Esophagus squamous epithelium (tissue), 5 donors: Measurements from ENCODE around the gene OCLN. TPM values are rescaled to one million over a fixed set of nuclear protein-coding genes. Genes with fewer than 3 reads are reported as not detected.
"Not testable (repeated sequence)": the region's sequence is repeated elsewhere in the genome, so short reads cannot be mapped to it uniquely, and the experiment has no call there.

Experiments used
- DNase-seq: peaks from one replicate; lab custom pipeline; 2025; lab: John Stamatoyannopoulos, UW
- H3K27ac ChIP-seq, 4 donors: fragments of 200-600 bp; sonication (generic); one replicate each; pipeline ENCODE4 v1.5.1; 2016 to 2019; ENCODE audit warnings: mild to moderate bottlenecking in 1 of 4
- H3K27me3 ChIP-seq, 4 donors: fragments of 200-600 bp; sonication (generic); 1 replicate in 3 of 4; 2 replicates in 1 of 4; pipeline versions ENCODE4 v1.5.1 to v1.6.0; 2017 to 2021; ENCODE audit warnings: antibody characterized with exemption in 1 of 4
- H3K36me3 ChIP-seq, 3 donors: fragments of 200-600 bp; sonication (generic); one replicate each; pipeline ENCODE4 v1.5.1; 2016 to 2019
- H3K4me1 ChIP-seq, 3 donors: fragments of 200-600 bp; sonication (generic); one replicate each; pipeline ENCODE4 v1.5.1; 2017 to 2019
- H3K4me3 ChIP-seq, 4 donors: fragments of 200-600 bp; sonication (generic); 1 replicate in 3 of 4; 2 replicates in 1 of 4; pipeline ENCODE4 v1.5.1; 2016 to 2019; ENCODE audit warnings: mild to moderate bottlenecking in 2 of 4, moderate library complexity in 1 of 4
- H3K9me3 ChIP-seq, 3 donors: fragments of 200-600 bp; sonication (generic); one replicate each; pipeline ENCODE4 v1.5.1; 2016 to 2019
- POLR2A ChIP-seq, 4 donors: fragments of 450-650 bp; IDR thresholded peaks; one replicate each; pipeline ENCODE4 v1.6.1; 2017; ENCODE audit warnings: antibody characterized with exemption in 4 of 4, mild to moderate bottlenecking in 4 of 4, moderate library complexity in 3 of 4
- WGBS, 2 donors: methylation state at CpG; one replicate each; pipeline ENCODE4 v1.1.5; 2018; 5-methylcytosine and 5-hydroxymethylcytosine counted together
- intact Hi-C: fragments of 100-400 bp; cut with DNase I; formaldehyde crosslinking; loops from one replicate; pipeline ENCODE4 v1.15.0; 2022
- total RNA-seq, 4 donors: library from RNA; depleted of rRNA; stranded (reverse); fragments of >200 nt; gene quantifications; one replicate each; pipeline ENCODE4 v1.1.0, GENCODE V29; 2016
- TF ChIP-seq, protein P1 (sequence below), 6 experiments: fragments of 450-650 bp in 4 of 6; fragments of 200-600 bp in 2 of 6; sonication (generic) in 2 of 6; IDR thresholded peaks; one replicate each; pipeline ENCODE4 v1.5.1; 2016 to 2019; ENCODE audit warnings: antibody characterized with exemption in 6 of 6, mild to moderate bottlenecking in 4 of 6, moderate library complexity in 4 of 6
- donor health status: DM: yes; HTN: yes; CAD: no.

OCLN gene
- total RNA-seq, 4 donors from 2014 or later, result 12.0 to 56.2 (median 31.8) TPM

- Histone ChIP-seq H3K27me3 (no peaks in the 10 kb centered on the region), H3K4me3 (no peak overlapping the region), H3K27ac (peak overlapping the region in 3 of 4 donors; percentile 11 to 60 (median 24)), H3K9me3 (no peaks in the 10 kb centered on the region), H3K36me3 (no peaks in the 10 kb centered on the region), H3K4me1 (peaks cover 0 to 34% (median 0%) of the 10 kb centered on the region in 3 donors)
- TF ChIP-seq, protein P1, sequence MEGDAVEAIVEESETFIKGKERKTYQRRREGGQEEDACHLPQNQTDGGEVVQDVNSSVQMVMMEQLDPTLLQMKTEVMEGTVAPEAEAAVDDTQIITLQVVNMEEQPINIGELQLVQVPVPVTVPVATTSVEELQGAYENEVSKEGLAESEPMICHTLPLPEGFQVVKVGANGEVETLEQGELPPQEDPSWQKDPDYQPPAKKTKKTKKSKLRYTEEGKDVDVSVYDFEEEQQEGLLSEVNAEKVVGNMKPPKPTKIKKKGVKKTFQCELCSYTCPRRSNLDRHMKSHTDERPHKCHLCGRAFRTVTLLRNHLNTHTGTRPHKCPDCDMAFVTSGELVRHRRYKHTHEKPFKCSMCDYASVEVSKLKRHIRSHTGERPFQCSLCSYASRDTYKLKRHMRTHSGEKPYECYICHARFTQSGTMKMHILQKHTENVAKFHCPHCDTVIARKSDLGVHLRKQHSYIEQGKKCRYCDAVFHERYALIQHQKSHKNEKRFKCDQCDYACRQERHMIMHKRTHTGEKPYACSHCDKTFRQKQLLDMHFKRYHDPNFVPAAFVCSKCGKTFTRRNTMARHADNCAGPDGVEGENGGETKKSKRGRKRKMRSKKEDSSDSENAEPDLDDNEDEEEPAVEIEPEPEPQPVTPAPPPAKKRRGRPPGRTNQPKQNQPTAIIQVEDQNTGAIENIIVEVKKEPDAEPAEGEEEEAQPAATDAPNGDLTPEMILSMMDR (IDR thresholded peaks at IDR 0.05), result no peak
- no peak for TF ChIP-seq POLR2A (IDR thresholded peaks at IDR 0.05)
- intact Hi-C loops, result no loop called here
- WGBS, 2 donors, result 44% methylated on average over 5 of the region's 5 CpGs
- DNase-seq, result no peak
Measured at GRCh38 chr5:69528035-69528434, 35.4 kb downstream of the OCLN start.

DNA sequence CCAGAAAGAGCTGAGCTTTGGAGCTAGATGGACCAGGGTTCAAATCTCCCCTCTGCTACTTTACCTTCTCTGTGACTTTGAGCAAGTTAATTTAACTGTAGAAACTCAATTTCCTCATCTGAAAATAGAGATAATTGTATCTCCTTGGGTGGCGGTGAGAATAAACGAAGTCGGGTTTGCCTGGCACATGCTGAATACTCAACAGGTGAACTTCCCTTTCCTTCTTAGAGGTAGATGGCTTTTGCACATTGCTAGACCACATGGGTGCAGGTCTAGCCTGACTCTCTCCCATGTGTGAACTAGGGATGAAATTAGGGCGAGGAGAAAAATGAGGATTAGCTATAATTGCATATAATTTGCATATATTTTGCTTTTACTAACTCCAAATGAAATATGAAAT lies 36.0 kb downstream of the OCLN start:
- TF ChIP-seq POLR2A (IDR thresholded peaks at IDR 0.05), result no peak
- TF ChIP-seq, protein P1 (IDR thresholded peaks at IDR 0.05), result no peak
- Histone ChIP-seq H3K4me1 (peaks cover 0 to 34% (median 0%) of the 10 kb centered on the region in 3 donors), H3K36me3 (no peaks in the 10 kb centered on the region), H3K9me3 (no peaks in the 10 kb centered on the region), H3K27me3 (no peaks in the 10 kb centered on the region), H3K4me3 (no peak overlapping the region), H3K27ac (peak overlapping the region in 1 of 4 donors; percentile 60)
- DNase-seq, result no peak
- WGBS, 2 donors, result 82 to 86% methylated on average over 4 of the region's 4 CpGs
- intact Hi-C loops, result no loop called here

- no peak for DNase-seq
- H3K4me3 ChIP-seq, result no peak overlapping the region
- no peak overlapping the region for H3K27ac ChIP-seq
- H3K36me3 ChIP-seq, result no peaks in the 10 kb centered on the region
- TF ChIP-seq, protein P1 (IDR thresholded peaks at IDR 0.05), result no peak
- TF ChIP-seq POLR2A (IDR thresholded peaks at IDR 0.05), result no peak
- peaks cover 0 to 34% (median 0%) of the 10 kb centered on the region in 3 donors for H3K4me1 ChIP-seq
- intact Hi-C loops, result no loop called here
- H3K9me3 ChIP-seq, result no peaks in the 10 kb centered on the region
- WGBS, 2 donors, result 61 to 71% methylated on average over 7 of the region's 7 CpGs
- no peaks in the 10 kb centered on the region for H3K27me3 ChIP-seq
Measured at GRCh38 chr5:69530561-69531405, 38.2 kb downstream of the OCLN start.

DNA sequence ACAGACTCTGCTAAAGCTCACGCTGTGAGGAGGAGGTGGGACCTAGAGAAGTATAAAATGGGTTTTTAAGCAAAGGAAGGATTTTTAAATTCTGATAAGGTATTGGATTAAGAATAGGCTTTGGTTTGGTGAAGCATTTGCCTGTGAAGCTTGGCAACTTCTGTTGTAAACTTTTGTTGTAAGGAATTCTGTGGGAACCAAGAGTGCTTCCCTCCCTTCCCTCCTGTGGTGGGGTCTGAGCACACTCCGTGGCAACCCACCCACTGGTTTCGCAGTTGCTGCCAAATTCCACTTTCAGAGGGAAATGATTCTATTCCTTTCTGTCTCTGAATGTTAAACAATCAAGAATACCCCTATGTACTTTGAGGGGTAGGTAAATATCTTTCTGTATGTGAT lies 38.8 kb downstream of the OCLN start:
- peaks cover 0 to 34% (median 0%) of the 10 kb centered on the region in 3 donors for H3K4me1 ChIP-seq
- TF ChIP-seq POLR2A (IDR thresholded peaks at IDR 0.05), result no peak
- TF ChIP-seq, protein P1 (IDR thresholded peaks at IDR 0.05), result no peak
- intact Hi-C loops, result no loop called here
- no peak overlapping the region for H3K4me3 ChIP-seq
- H3K36me3 ChIP-seq, result no peaks in the 10 kb centered on the region
- H3K27ac ChIP-seq, result no peak overlapping the region
- 49 to 58% methylated on average over 3 of the region's 3 CpGs for WGBS, 2 donors
- no peaks in the 10 kb centered on the region for H3K27me3 ChIP-seq
- H3K9me3 ChIP-seq, result no peaks in the 10 kb centered on the region
- no peak for DNase-seq

DNA sequence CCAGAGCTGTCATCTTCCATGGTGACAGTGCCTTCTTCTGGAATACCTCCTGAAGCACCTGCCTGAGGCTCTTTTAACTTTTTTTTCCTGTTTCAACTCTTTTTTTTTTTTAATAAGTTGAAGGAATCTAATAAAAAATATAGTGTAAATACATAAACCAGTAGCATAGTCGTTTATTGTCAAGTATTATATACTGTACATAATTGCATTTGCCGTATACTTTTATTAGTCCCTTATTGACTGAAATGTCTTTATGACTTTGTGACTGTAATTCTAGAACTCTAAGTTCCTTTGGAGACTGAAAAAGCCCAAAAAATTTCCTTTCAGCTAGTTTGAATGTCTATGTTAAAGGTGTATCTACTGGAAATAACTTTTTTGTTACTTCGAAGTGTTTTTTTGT lies 45.3 kb downstream of the OCLN start:
- H3K36me3 ChIP-seq, H3K27ac ChIP-seq, H3K4me1 ChIP-seq, H3K27me3 ChIP-seq, intact Hi-C loops, H3K4me3 ChIP-seq, H3K9me3 ChIP-seq, DNase-seq: not testable (repeated sequence)
- WGBS, 2 donors, result 75 to 83% methylated on average over 1 to 2 of the region's 3 CpGs

DNA sequence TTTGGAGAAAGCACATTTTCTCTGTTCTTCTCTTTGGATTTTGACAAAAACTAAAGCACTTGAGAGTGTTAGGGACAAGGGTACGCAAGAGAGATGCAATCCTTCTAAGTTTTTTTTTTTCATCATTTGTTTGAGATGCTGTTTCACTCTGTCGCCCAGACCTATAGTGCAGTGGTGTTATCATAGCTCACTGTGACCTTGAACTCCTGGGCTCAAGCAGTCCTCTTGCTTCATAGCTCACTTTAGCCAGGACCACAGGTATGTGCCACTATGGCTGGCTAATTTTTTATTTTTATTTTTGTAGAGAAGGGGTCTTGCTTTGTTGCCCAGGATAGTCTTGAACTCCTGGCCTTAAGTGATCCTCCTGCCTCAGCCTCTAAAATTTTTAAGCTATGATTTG lies 46.1 kb downstream of the OCLN start:
- intact Hi-C loops, H3K9me3 ChIP-seq, DNase-seq, H3K27me3 ChIP-seq, H3K27ac ChIP-seq, H3K36me3 ChIP-seq, H3K4me3 ChIP-seq, H3K4me1 ChIP-seq: not testable (repeated sequence)
- WGBS, 2 donors, result 90 to 100% methylated on average over 2 of the region's 2 CpGs

DNA sequence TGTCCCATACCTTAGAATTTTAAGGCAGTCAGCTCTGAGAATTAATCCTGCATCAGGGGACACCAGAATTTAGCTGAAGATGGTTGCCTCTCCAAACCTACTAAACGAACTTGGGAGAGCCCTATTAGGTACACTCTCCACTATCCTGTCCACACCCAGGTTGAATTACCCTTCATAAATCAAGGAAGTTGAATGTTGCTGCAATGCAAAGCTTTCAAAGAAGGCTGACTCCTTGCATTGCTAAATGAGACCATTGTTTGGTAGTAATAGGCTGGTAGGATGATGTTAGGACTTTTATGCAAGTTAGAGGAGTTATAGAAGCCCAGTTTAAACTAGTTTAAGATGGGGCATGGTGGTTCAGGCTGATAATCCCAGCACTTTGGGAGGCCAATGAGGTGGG lies 48.8 kb downstream of the OCLN start:
- intact Hi-C loops, result not testable (repeated sequence)

DNA sequence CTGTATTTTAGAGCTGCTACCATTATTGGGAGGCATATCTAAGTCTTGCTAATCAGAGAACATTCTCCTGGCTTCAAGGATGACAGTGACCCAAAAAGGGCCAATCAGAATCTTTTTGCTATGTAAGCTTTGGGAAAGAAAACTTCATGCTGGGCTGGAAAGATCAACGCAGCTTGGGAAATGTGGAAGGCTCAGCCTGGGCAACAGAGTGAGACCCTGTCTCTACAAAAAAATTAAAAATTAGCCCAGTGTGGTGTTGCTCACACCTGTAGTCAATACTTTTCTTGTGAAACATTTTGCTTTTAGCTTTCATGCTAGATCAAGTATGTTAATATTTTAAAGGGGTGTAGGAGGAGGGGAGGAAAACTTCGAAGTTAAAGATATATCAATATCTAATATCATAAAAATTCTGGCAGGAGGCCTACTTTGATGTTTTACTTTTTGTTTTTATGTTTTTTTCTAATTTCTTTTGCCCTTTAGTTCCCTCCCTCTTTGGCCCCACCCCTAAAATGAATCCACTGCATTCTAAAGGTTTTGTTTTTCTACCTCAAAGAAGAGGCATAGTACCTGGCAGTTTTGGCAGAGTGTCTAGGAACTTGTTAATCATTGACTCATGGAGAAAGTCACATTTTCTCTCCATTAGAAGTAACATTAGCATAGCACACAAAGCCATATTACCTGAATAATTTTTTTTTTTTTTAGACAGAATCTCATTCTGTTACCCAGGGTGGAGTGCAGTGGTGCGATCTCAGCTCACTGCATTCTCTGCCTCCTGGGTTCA lies 50.4 kb downstream of the OCLN start:
- no CpG with 5 or more reads among the region's 3 CpGs for WGBS, 2 donors
- DNase-seq, H3K27me3 ChIP-seq, H3K27ac ChIP-seq, intact Hi-C loops, H3K9me3 ChIP-seq, H3K36me3 ChIP-seq, H3K4me1 ChIP-seq, H3K4me3 ChIP-seq: not testable (repeated sequence)

More for the DNA sequence above, 48.8 kb downstream of the OCLN start:
- H3K27ac ChIP-seq, H3K4me1 ChIP-seq, H3K27me3 ChIP-seq, H3K4me3 ChIP-seq, DNase-seq, H3K36me3 ChIP-seq, H3K9me3 ChIP-seq: not testable (repeated sequence)
- WGBS, 2 donors, result no CpG with 5 or more reads among the region's 1 CpG
